HS-5 (cell line): ENCODE data around the gene DNAJC13.

Experiments
- DNase-seq: peaks from one replicate; pipeline ENCODE4 v3.0.0-alpha.2; 2012; ENCODE audit warnings: low read depth

The DNAJC13 gene

GRCh38 chr3:132486099-132486498 lies 68.8 kb downstream of the DNAJC13 start:
- DNase-seq = peak; percentile 23

GRCh38 chr3:132488151-132488550 lies 70.8 kb downstream of the DNAJC13 start:
- no peak for DNase-seq

- DNase-seq = no peak
These were observed 81.8 kb downstream of the DNAJC13 start for GRCh38 chr3:132499071-132499470.

- no peak for DNase-seq
These were observed 86.3 kb downstream of the DNAJC13 start for GRCh38 chr3:132503559-132503958.

GRCh38 chr3:132504375-132504933 lies 87.2 kb downstream of the DNAJC13 start:
- no peak for DNase-seq

- DNase-seq = no peak
These were observed 90.4 kb downstream of the DNAJC13 start for GRCh38 chr3:132507657-132508056.

- DNase-seq = no peak
These were observed 91.8 kb downstream of the DNAJC13 start for GRCh38 chr3:132509096-132509495.

GRCh38 chr3:132509506-132509905 lies 92.2 kb downstream of the DNAJC13 start:
- no peak for DNase-seq

- DNase-seq = no peak
These were observed 95.8 kb downstream of the DNAJC13 start for GRCh38 chr3:132513057-132513456.

GRCh38 chr3:132517311-132517710 lies 100.0 kb downstream of the DNAJC13 start:
- DNase-seq = no peak

GRCh38 chr3:132519914-132520313 lies 102.6 kb downstream of the DNAJC13 start:
- no peak for DNase-seq

GRCh38 chr3:132521901-132522300 lies 104.6 kb downstream of the DNAJC13 start:
- DNase-seq = no peak

- no peak for DNase-seq
These were observed 105.1 kb downstream of the DNAJC13 start for GRCh38 chr3:132522353-132522752.

GRCh38 chr3:132530624-132531023 lies 113.3 kb downstream of the DNAJC13 start:
- no peak for DNase-seq

GRCh38 chr3:132535575-132536441 lies 118.5 kb downstream of the DNAJC13 start:
- peak; percentile 61 for DNase-seq

- DNase-seq = no peak
These were observed 119.3 kb downstream of the DNAJC13 start for GRCh38 chr3:132536442-132537153.

- DNase-seq = no peak
These were observed 120.0 kb downstream of the DNAJC13 start for GRCh38 chr3:132537297-132537696.

- no peak for DNase-seq
These were observed 120.8 kb downstream of the DNAJC13 start for GRCh38 chr3:132538072-132538471.

- no peak for DNase-seq
These were observed 122.4 kb downstream of the DNAJC13 start for GRCh38 chr3:132539681-132540080.

GRCh38 chr3:132542577-132542976 lies 125.3 kb downstream of the DNAJC13 start:
- no peak for DNase-seq

GRCh38 chr3:132543011-132543739 lies 125.9 kb downstream of the DNAJC13 start:
- DNase-seq = peak; percentile 91

- DNase-seq = no peak
These were observed 126.8 kb downstream of the DNAJC13 start for GRCh38 chr3:132544130-132544529.
